Esophagus muscularis mucosa (tissue), 4 donors: ENCODE measurements around the gene CCDC92. TPM values are rescaled to one million over a fixed set of nuclear protein-coding genes. Genes with fewer than 3 reads are reported as not detected.

Experiments used
- DNase-seq: peaks from one replicate; pipeline ENCODE4 v3.0.0-alpha.2; 2017; ENCODE audit errors: extremely low spot score
- H3K27ac ChIP-seq, 4 donors: fragments of 200-600 bp; sonication (generic); replicated peaks in 1 of 4; 1 replicate in 3 of 4; 2 replicates in 1 of 4; pipeline ENCODE4 v1.5.1; 2016 to 2019; ENCODE audit warnings: mild to moderate bottlenecking in 1 of 4
- H3K27me3 ChIP-seq, 4 donors: fragments of 200-600 bp; sonication (generic); one replicate each; pipeline versions ENCODE4 v1.5.1 to v1.6.0; 2016 to 2019
- H3K36me3 ChIP-seq, 4 donors: fragments of 200-600 bp; sonication (generic); one replicate each; pipeline ENCODE4 v1.5.1; 2016 to 2019
- H3K4me1 ChIP-seq, 4 donors: fragments of 200-600 bp; sonication (generic); one replicate each; pipeline ENCODE4 v1.5.1; 2016 to 2019
- H3K4me3 ChIP-seq, 4 donors: fragments of 200-600 bp; sonication (generic); 1 replicate in 2 of 4; 2 replicates in 2 of 4; pipeline ENCODE4 v1.5.1; 2016 to 2019; ENCODE audit warnings: mild to moderate bottlenecking in 4 of 4, moderate library complexity in 1 of 4
- H3K9me3 ChIP-seq, 4 donors: fragments of 200-600 bp; sonication (generic); 1 replicate in 3 of 4; 2 replicates in 1 of 4; pipeline ENCODE4 v1.5.1; 2016 to 2019
- EP300 ChIP-seq: sonication (generic); formaldehyde crosslinking; IDR thresholded peaks from one replicate; pipeline ENCODE4 v1.6.1; 2017; ENCODE audit warnings: antibody characterized with exemption
- POLR2A ChIP-seq: fragments of 450-650 bp; IDR thresholded peaks from one replicate; pipeline ENCODE4 v1.6.1; 2017; ENCODE audit warnings: antibody characterized with exemption, moderate library complexity, mild to moderate bottlenecking, low read depth
- POLR2AphosphoS5 ChIP-seq, 2 donors: sonication (generic); formaldehyde crosslinking; IDR thresholded peaks; one replicate each; pipeline ENCODE4 v1.6.1; 2017; ENCODE audit warnings: antibody characterized with exemption in 2 of 2
- WGBS: methylation state at CpG from one replicate; pipeline ENCODE4 v1.1.5; 2018; 5-methylcytosine and 5-hydroxymethylcytosine counted together
- intact Hi-C: fragments of 100-400 bp; cut with DNase I; formaldehyde crosslinking; loops from one replicate; pipeline ENCODE4 v1.15.1; 2023
- total RNA-seq, 4 donors: library from RNA; depleted of rRNA; stranded (reverse); fragments of >200 nt; gene quantifications; one replicate each; pipeline versions ENCODE4 v1.1.0 to v1.2.1, GENCODE V29; 2016
- TF ChIP-seq, protein P1 (sequence below), 3 experiments: fragments of 200-600 bp in 2 of 3; fragments of 450-650 bp in 1 of 3; sonication (generic) in 2 of 3; IDR thresholded peaks; one replicate each; pipeline ENCODE4 v1.5.1; 2017 to 2019; ENCODE audit warnings: antibody characterized with exemption in 3 of 3, mild to moderate bottlenecking in 2 of 3, moderate library complexity in 1 of 3

The CCDC92 gene
- total RNA-seq, 4 donors from 2014 or later: 42.2 to 66.3 (median 54.1) TPM

DNA sequence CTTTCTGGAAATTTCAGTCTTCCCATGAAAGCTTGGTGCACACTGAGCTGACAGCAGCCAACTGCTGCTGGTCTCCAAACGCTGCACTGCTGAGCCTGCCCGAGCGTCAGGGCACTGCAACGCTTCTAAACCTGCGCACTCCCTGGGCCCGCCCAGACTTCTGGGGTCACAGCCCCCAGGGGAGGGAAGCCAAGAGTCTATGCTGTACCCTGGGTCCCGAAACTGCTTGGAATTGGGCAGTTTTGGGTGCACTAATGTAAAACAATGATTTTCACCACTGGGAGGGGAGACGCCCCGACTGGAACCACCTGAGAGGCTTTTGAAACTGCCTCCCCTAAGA is 32.0 kb downstream of the CCDC92 start:
- peaks cover 55 to 98% (median 87%) of the 10 kb centered on the region in 4 donors for H3K36me3 ChIP-seq
- TF ChIP-seq POLR2AphosphoS5 (IDR thresholded peaks at IDR 0.05): no peak
- TF ChIP-seq, protein P1, sequence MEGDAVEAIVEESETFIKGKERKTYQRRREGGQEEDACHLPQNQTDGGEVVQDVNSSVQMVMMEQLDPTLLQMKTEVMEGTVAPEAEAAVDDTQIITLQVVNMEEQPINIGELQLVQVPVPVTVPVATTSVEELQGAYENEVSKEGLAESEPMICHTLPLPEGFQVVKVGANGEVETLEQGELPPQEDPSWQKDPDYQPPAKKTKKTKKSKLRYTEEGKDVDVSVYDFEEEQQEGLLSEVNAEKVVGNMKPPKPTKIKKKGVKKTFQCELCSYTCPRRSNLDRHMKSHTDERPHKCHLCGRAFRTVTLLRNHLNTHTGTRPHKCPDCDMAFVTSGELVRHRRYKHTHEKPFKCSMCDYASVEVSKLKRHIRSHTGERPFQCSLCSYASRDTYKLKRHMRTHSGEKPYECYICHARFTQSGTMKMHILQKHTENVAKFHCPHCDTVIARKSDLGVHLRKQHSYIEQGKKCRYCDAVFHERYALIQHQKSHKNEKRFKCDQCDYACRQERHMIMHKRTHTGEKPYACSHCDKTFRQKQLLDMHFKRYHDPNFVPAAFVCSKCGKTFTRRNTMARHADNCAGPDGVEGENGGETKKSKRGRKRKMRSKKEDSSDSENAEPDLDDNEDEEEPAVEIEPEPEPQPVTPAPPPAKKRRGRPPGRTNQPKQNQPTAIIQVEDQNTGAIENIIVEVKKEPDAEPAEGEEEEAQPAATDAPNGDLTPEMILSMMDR (IDR thresholded peaks at IDR 0.05): no peak
- no peak for TF ChIP-seq EP300
- TF ChIP-seq POLR2A: no peak
- H3K27me3 ChIP-seq: no peaks in the 10 kb centered on the region
- WGBS: 95% methylated on average over 9 of the region's 9 CpGs
- no peak for DNase-seq
- H3K4me3 ChIP-seq: no peak overlapping the region
- H3K27ac ChIP-seq: no peak overlapping the region
- intact Hi-C loops: no loop called here
- H3K4me1 ChIP-seq: no peaks in the 10 kb centered on the region
- no peaks in the 10 kb centered on the region for H3K9me3 ChIP-seq

DNA sequence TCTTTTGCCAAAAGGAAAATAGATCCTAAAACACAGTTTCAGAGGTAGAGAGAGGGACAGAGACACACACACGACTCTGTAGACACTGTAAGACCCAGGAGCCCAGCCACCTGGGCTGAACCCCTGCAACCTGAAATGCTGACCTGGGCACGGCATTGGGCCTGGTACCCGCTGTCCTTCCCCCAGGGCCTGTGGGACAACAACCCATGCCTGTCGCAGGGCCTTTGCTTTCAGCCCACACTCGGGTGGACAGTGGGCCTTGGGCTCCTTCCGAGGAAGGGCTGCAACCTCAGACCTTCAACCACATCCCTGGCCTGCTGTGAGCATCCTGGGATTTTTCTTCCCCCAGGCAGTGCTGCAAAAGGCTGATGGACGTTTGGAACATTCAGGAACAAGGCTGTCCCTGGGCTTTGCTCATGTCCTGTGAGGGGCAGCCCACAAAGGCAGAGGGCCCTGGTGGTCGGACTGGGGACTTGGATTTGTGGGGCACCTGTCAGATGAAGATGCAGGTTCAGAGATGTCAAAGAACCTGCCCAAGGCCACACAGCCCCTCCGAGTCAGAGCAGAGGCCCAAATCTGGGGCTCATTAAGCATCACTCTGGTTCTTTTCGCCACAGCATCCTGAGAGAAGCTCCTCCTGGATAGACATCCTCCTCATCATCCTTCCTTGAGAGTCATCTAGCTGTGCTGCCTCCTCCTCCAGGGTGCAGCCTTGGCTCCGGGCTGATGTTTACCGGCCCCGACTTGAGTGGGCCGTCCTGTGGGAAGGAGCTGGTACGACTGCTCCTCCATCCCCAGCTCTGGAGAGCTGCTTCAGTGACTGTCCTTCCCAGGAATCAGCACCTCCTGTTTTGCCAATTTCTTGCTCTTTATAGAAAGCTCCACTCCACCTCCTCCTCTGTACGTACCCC is 32.7 kb downstream of the CCDC92 start:
- H3K9me3 ChIP-seq: no peaks in the 10 kb centered on the region
- no peak overlapping the region for H3K27ac ChIP-seq
- 92% methylated on average over 15 of the region's 16 CpGs for WGBS
- no peak for TF ChIP-seq EP300
- no peak for TF ChIP-seq POLR2A
- H3K4me1 ChIP-seq: no peaks in the 10 kb centered on the region
- peaks cover 49 to 96% (median 85%) of the 10 kb centered on the region in 4 donors for H3K36me3 ChIP-seq
- DNase-seq: no peak
- intact Hi-C loops: no loop called here
- no peaks in the 10 kb centered on the region for H3K27me3 ChIP-seq
- H3K4me3 ChIP-seq: no peak overlapping the region

DNA sequence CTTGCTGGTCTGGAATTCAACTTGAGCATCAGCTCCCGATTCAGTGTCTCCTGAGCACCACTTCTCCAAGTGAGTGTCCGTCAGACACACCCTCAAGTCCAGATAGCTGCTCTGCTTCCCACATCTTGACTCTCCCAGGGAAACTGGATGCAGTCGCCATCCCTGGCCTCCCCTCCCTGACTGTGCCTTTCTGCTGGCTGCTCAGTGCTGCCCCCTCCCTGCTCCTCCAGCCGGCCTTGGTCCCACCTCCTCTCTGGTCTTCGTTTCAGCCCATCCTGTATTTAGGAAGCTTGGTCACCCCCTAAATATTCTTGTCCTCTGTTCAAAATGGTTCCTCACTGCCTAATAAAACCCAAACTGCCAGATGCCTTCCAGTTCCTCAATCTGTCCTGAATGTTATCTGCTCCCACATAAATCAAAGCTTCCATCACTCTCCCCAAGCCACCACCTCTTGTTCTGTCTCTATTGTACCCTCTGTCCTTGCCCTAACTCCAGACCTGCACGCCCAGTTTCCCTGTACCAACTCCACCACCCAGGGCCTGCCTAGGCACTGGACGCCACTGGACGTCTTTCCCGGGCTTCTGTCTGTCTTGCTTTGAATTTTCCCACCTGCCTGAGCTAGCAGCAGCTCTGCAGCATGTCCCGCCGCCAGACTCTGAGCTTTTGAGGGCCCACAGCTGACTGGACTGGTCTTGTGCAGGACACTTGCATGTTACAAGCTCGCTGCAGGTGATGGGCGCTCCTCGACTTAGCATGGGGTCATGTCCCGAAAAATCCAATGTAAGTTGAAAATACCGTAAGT is 33.8 kb downstream of the CCDC92 start:
- Histone ChIP-seq H3K36me3 (peaks cover 48 to 92% (median 79%) of the 10 kb centered on the region in 4 donors), H3K4me1 (no peaks in the 10 kb centered on the region), H3K9me3 (no peaks in the 10 kb centered on the region), H3K4me3 (no peak overlapping the region), H3K27ac (no peak overlapping the region), H3K27me3 (no peaks in the 10 kb centered on the region)
- 91% methylated on average over 16 of the region's 16 CpGs for WGBS
- intact Hi-C loops: no loop called here
- TF ChIP-seq POLR2AphosphoS5 (IDR thresholded peaks at IDR 0.05): no peak
- no peak for TF ChIP-seq EP300
- DNase-seq: no peak

- no peak overlapping the region for H3K4me3 ChIP-seq
- intact Hi-C loops: no loop called here
- H3K27ac ChIP-seq: no peak overlapping the region
- no peaks in the 10 kb centered on the region for H3K4me1 ChIP-seq
- peaks cover 44 to 83% (median 70%) of the 10 kb centered on the region in 4 donors for H3K36me3 ChIP-seq
- whole genome bisulfite sequencing: 81% methylated on average over 15 of the region's 16 CpGs
- H3K9me3 ChIP-seq: no peaks in the 10 kb centered on the region
- H3K27me3 ChIP-seq: no peaks in the 10 kb centered on the region
- no peak for DNase-seq
- TF ChIP-seq POLR2A (no peak), EP300 (no peak), POLR2AphosphoS5 (IDR thresholded peaks at IDR 0.05) (no peak)
- TF ChIP-seq, protein P1 (IDR thresholded peaks at IDR 0.05): no peak
Measured at GRCh38 chr12:123937707-123938591, 34.7 kb downstream of the CCDC92 start.

DNA sequence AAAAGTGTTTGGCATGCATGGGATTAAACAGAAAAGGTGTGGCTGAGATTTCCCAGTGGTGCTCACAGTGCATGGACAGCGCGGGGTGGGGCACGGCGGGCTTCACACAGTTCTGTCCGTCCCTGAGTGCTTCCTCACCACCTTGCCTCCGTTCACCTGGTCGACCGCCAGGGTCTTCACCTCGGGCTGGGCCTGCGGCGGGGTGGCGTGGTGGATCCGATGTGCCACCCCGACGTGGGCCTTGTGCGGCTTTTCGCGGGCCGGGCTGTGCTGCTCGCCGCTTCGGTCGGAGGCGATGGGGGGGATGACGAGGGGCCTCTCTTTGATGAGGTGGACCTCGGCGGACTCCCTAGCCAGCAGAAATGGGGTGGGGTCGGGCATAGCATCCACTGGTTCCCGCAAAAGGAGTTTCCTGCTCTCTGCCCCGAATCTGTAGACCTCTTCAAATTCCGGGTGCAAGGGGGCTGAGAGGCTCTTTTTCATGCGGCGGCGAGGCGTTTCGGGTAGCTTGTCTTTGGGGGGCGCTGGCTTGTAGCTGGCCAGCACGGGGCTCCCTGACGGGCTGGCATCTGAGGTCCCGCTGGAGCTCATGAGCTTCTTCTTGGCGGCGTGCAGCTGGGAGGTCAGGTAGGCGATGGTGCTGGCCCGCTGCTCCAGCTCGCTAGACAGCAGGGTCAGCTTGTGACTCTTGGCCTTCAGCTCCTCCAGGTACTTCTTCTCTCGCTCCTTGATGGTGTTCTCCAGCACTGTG is 35.5 kb downstream of the CCDC92 start:
- H3K27ac ChIP-seq: no peak overlapping the region

More for the DNA sequence above, 35.5 kb downstream of the CCDC92 start:
- peaks cover 39 to 75% (median 62%) of the 10 kb centered on the region in 4 donors for H3K36me3 ChIP-seq
- no peak overlapping the region for H3K4me3 ChIP-seq
- H3K9me3 ChIP-seq: no peaks in the 10 kb centered on the region
- DNase-seq: no peak
- TF ChIP-seq POLR2A: no peak
- no peak for TF ChIP-seq POLR2AphosphoS5 (IDR thresholded peaks at IDR 0.05)
- TF ChIP-seq, protein P1 (IDR thresholded peaks at IDR 0.05): no peak
- WGBS: 97% methylated on average over 36 of the region's 46 CpGs
- H3K27me3 ChIP-seq: no peaks in the 10 kb centered on the region
- intact Hi-C loops: no loop called here
- no peaks in the 10 kb centered on the region for H3K4me1 ChIP-seq
